Activated CD4-positive, alpha-beta T cell treated with anti-CD3 and anti-CD28 coated beads, Interleukin-2, Interleukin-4, amounts not matched to agents 100 ng/mL and 50 ng/mL, durations not matched to agents 16 hours and 8 hours (primary cell): ENCODE measurements around the gene CSPG5.

Source experiments
- DNase-seq: peaks from one replicate; pipeline ENCODE4 v3.0.0-alpha.2; 2020; ENCODE audit warnings: low spot score

CSPG5 gene, protein sequence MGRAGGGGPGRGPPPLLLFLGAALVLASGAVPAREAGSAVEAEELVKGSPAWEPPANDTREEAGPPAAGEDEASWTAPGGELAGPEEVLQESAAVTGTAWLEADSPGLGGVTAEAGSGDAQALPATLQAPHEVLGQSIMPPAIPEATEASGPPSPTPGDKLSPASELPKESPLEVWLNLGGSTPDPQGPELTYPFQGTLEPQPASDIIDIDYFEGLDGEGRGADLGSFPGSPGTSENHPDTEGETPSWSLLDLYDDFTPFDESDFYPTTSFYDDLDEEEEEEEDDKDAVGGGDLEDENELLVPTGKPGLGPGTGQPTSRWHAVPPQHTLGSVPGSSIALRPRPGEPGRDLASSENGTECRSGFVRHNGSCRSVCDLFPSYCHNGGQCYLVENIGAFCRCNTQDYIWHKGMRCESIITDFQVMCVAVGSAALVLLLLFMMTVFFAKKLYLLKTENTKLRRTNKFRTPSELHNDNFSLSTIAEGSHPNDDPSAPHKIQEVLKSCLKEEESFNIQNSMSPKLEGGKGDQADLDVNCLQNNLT

DNA sequence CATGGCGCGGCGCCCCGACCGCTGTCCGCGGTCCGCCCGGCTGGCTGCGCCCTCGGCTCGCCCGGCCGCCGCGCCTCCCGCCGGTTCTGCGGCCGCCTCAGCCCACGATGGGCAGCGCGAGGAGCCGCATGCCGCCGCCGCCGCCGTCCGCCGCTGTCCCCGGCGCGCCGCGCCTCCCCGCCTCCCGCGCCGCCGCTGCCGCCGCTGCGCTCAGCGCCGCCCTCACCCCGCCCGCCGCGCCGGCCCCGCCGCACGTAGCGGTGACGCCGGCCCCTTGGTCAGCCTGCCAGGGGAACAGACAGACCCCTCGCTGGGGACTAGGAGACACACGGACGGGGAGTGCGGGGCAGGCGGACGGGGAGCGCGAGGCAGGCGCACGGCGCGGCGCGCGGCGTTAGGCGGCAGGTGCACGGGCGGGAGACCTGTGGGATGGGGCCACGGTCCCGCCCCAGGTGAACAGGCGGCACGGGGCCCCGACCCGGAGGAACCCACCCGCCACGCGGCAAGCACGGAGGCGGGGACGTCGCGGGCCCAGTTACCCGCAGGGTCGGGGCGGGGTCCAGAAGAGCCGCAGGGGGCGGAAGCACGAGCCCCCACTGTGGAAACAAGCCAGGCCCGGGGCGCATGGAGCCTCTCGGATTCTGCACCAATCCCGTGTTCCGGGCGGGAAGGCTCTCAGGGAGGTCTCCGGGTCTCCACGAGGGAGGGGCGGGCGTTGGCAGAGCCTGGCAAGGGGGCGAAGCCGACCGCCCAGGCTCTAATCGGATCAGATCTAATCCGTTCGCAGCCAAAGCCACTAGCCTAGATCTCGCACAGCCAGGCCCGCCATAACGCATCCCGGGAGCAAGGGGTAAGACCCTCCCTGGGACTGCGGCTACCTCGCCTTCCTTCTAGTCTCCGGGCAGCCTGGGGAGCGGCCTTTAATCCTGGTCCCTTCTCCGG is at the start of gene CSPG5:
Gene CSPG5 (minus strand): TSS at position 175 of the 942 bp plus-strand sequence. CDS start 172 bp downstream, at position 3.
- DNase-seq = no peak

DNA sequence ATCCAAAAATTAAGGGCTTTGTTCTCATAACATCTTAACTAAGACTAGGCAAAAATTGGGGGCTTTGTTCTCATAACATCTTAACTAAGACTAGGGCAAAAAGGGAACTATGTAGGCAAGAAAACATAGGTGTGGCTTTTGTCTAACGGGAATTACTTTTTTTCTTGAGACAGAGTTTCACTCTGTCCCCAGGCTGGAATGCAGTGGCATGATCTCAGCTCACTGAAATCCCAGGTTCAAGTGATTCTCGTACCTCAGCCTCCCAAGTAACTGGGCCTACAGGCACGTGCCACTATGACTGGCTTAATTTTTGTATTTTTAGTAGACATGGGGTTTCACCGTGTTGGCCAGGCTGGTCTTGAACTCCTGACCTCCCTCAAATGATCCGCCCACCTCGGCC is 49.8 kb upstream of the CSPG5 start:
- no peak for DNase-seq

DNA sequence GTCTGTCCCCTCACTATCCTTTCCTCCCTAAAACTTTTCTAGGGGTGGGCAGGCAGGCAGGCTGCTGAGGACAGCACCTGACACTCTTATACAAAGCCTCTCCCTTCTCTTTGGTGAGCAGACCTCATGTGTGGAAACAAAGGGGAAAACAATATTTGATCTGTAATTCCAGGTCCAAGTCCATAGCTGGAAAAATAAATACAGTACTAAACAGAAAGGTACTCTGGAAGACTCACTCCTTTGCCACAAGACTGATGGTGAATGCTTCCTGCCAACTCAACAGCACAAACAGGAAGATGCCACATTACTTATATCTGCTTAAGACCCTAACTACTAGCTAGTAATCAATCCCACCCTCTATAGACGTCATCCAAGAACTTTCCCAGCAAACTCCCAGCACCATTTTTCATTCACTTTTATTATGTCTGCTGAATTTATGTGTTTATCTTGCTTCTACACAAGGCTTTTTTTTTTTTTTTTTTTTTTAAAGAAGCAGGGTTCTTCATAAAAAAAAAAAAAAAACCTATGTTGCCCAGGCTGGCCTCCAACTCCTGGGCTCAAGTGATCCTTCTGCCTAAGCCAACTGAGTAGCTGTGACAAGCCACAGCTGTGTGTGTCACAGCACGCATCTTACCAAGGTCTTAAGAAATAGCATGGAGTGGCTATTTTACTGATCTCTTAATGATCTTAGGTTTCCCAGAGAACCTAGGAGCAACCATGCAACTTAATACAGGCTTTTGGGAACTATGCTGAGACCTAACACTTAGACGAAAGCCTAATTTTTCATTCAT is 44.2 kb upstream of the CSPG5 start:
- no peak for DNase-seq

DNA sequence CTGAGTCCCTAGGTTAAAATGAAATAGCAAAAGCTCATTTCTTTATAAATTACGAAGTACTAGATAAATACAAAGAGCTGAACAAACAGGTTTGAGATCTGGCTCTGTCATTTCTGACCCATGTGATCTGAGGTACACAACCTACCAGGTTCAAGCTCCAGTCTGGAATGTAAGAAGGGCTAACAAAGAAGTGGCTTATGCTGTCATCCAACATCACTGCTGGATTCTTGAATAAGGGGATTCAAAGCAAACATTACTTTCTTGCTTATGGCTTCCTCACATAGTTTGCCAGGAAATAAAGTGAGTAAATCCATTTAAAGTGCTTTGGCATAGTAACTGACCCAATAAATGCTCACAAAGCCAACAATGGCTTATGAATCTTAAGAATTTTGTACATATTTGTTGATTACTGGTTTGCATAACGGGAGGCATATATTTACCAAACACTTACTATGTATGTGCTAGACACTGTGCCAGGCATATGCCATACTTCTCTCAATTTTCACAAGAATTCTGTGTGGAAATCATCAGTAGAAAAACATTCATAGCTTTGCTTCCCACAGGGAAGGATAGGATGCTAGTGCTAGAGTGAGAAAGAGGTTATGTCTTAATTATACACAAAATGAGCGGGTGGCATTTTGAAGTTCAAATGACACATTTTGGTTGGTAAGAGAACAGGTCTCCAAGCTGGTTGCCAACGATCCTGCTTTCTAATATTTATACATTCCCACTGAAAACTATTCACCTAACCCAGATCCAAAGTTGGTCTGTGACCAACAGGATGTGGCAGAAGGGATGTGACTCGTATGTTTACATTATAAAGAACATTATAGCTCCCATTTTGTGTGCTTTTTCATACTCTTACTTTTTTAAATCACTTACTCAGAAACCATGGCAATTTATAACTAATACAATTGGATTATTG is 38.7 kb upstream of the CSPG5 start:
- no peak for DNase-seq

DNA sequence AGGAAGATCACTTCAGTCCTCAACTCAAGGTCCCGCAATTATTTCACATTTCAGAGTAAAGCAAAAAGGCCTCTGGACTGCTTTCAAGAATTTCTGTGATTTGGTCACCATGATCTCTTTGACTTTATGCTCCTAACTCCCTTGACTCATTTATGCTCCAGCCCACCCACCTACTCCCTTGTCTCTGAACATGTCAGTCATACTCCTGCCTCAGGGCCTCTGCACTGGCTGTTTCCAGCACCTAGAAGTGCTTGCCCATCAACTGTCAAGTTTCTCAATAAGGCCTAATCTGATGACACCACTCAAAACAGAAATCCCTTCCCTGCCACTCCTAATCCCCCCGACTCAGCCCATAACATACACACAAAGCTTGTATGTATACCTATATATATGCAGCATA is 36.1 kb upstream of the CSPG5 start:
- no peak for DNase-seq

DNA sequence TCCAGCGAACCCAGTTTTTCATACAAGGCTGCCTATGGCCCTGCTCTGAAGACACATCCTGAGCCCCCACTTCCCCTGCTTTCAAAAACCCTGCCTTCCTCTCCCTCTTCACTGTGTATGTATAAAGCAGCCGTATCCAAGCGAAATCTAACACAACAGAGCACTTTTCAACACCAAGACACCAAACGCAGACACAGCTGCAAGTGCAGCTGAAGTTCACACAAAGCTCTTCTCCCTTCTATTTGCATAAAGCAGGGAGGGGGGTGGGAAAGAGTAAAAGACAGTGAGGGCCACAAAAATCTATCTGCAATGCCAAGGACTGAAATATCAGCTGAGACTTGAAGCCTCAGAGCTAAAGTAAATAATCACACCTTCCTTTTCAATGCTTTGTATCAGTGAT is 35.1 kb upstream of the CSPG5 start:
- DNase-seq = no peak

DNA sequence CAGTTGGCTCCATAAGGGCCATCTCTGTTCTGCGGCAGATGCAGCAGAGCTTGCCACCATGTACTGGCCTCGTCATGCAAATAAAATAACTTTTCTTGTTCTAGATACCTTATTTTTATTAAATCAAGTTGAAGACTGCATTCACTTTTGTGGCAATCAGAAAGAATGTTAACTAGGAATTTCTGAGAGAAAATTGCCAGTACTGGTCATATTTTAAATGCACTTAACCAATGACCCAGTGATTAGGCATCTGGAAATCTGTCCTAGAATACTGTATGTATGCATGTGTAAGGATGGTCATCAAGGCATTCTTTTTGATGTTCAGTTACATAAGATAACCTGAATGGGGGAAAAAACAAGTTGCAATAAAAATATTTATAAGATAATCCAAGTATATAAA is 34.2 kb upstream of the CSPG5 start:
- DNase-seq = no peak

DNA sequence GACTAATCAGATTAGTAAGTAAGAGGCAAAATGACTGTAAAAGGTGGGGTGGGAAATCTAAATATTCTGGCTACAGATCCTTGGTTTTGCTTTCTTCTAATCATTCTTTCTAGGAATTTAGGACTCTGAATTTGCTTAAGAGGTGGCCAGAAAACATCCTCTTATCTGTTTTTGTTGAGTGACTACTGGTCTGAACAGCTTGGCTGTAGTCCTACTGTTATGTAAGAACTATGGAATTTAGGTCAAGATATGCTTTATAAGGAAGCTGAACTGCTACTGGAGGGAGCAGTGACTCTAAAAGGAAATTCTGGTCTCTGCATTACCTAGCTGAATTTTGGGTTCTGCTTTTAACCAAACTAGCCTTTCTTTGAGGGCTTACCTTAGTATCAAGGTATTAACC is 33.5 kb upstream of the CSPG5 start:
- DNase-seq = no peak

DNA sequence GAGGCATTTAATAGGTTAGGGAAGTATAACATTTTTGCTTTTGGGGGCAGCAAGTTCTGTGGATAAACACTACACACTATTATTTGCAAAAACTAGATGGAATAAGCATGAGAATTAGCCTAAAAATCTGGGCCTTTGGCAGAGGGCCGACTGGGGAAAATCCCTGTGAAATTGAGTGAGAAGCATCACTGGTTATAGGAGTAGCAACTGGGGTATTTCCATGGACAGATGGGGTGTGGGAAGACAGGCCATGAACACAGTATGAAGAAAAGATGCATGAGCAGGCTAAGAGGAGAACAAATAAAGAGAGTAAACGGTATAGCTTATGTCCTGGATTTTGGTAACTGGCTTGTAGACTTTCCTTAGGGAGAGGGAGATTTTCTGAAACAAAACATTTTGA is 32.9 kb upstream of the CSPG5 start:
- DNase-seq = no peak

DNA sequence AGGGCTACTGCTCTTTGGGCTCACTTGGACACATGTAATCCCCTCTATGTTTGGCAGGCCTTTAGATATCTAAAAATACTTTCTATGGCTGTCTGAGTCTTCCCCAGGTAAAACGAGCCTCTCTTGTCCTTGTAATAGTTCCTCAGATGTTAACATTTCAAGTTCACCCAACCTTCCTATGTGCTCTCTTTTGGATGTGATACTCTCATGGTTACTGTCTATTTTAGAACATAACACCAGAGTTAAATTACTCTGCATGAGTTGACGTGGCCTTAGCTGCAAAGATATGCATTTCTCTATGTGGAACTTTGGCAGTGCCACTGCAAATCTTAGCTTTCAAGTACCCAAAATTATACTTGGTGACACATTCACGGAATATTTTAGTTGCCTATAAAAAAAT is 31.9 kb upstream of the CSPG5 start:
- DNase-seq = no peak

DNA sequence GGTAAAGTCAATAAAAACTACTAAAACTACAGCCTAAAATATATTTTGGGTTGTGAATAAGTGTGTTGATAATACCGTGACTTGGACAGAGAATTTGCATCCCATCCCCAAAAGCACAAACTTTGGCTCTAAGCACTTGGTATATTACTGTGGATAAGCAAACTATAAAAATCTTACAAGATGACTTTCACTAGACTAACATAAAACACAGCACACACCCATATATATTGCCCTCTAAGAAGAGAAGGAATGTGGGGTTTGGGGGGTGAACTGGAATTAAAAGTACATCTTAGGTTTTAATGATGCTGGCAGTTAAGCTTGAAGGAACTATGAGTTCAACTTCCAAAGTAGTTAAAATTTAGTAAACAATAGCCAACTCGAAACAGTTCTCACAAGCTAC is 28.7 kb upstream of the CSPG5 start:
- DNase-seq = no peak

DNA sequence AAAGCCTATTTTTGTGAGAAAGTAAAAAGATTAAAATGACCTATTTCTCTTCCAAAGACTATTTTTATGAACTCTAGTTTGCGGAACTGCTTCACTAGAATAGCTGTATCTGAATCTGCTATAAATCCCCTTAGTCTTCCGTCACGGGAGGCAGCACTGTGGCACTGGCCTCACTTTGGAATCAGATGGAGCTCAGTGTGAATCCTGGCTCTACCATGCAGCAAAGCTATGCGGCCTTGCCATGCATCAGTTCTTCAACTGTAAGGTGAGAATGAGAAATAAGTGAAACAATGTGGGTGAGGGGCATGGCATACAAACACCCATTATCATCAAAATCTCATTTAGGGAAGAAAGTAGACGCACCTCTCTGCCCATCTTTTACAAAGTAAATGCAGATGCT is 27.5 kb upstream of the CSPG5 start:
- DNase-seq = no peak

DNA sequence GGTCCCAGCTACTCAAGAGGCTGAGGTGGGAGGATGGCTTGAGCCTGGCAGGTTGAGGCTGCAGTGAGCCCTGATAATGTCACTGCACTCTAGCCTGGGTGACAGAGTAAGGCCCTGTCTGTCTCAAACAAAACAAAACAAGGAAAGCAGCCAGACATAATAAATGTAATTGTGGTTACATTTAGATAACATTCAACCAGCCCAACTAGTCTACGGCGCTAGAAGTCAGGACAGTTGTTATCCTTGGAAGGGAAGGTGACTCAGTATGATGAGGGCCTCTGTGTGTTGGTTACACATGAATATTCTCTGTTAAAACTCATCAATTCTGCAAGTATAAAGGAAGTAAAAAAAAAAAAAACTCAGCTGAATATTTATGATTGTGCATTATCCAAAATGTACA is 27.0 kb upstream of the CSPG5 start:
- DNase-seq = no peak

DNA sequence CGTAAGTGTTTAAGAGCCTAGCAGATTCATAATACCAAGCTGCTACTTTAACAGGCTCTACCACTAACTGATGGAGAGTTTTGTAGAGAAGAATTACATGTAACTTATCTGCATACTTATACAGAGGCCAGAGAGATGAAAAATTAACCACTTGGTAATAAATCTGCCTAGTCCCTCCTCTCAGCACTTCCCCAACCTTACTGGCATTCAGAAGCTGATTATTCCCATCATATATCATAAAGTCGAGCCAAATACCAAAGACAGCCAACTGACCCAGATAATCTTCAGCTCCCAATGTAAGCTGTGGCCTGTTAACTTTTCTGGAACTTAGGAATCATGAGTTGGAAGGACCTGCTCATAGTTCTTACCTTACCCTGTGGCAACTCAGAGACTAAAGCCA is 25.5 kb upstream of the CSPG5 start:
- no peak for DNase-seq

DNA sequence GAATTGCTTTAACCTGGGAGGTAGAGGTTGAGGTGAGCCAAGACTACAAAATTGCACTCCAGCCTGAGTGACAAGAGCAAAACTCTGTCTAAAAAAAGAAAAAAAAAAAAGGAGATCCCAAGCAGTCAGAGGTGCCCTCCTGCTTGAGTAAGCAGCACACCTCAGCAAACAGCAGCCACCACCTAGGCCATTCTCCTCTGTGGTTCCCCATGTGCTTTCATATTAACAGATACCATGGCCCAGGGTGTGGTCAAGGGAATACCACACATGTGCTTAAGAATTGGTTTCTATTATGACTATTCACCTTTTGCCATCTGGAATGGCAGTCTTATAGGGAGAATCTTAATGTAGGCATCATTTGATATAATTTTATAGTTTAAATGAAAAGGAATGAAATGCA is 24.7 kb upstream of the CSPG5 start:
- DNase-seq = no peak

DNA sequence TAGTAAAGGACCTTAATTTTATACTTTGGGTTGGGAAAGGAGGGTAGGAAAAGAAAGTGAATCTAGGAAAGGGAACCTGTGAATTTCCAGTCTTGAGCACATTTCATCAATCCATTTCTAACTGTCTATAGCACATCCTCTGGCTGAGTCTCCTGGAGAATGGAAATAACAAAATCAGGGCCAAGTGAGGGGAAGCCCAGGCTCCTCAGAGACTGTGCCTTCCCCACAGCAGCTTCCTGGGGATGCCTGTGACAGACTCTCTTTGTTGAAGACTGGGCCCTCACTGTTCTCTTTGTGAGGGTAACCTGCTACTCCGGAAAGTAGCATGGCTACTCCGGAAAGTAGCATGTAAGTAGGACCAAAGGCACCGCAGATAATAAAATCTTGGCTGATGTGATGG is 22.6 kb upstream of the CSPG5 start:
- no peak for DNase-seq

DNA sequence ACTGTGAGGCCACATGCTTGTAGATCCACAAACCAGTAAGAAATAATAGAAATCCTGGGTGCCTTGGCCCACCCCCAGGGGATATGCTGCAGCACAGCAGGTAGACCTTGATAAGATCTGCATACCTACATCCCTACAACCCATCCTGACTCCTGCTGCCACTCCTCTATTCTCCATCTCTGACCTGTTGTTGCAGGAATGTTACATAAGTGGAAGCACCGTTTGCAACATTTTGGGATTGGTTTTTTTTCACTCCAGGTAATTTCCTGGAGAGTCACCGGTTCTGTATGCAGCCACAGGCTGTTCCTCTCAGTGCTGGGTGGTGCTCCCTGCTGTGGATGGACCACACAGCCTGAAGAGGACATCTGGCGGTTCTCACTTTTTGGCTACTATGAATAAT is 16.1 kb upstream of the CSPG5 start:
- no peak for DNase-seq

DNA sequence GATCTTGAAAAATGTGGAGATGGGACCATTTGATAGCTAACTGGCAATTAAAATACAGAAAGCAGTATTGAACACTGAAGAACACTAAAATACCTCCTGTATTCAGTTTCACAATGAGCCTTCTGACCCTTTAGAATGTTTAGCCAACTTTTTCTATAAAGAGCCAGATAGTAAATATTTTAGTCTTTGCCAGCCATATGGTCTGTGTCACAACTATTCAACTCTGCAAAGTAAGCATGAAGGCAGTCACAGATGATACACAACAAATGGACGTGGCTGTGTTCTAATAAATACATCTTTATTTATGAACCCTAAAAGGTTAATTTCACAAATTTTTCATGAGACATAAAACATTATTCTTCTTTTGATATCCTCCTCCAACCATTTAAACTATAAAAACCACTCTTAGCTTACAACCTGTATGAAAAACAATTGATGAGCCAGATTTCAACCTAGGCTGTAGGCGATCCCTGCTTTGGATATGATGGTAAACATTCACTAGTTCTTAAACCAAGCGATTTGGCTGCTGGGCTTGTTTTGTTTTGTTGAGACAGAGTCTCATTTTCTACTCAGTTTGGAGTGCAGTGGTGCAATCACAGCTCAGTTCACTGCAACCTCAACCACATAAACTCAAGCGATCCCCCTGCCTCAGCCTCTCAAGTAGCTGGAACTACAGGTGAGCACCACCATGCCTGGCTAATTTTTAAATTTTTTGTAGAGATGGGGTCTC is 13.6 kb upstream of the CSPG5 start:
- no peak for DNase-seq

DNA sequence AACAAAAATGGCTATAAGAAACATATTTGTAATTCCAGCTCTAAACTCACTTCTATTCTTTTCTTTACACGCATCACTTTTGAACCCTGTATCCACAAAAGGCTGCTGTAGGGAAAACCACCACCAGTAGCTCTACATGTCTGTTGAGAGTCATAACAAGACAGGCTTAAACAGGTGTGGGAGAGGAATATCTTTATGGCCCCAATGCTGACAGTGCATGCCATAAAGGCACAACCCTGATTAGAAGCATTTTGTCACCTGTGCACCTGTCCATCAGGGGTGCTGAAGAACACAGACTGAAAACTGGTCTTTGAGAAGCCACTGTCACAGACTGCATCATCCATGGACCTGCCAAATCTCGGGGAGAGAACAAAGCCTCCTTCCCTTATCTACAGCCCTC is 11.6 kb upstream of the CSPG5 start:
- DNase-seq = no peak

DNA sequence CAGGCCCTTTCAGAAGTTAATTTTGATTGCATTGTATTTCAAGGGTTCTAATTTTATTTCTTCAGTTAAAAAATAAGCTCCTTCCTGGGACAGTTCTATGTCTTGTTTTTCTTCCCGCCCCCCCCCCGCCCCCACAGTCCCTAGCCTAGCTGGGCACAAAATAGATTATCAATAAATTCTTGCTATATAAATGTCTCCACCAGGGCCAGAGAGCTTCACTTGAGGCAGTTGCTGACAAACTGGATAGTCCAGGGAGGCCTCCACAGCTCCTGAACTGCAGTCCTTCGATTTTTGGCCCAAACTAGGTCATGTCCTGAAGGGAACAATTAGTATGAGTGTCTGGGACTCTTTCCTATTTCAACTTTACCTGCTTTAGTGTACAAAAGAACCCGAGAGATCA is 9.9 kb upstream of the CSPG5 start:
- DNase-seq = no peak
